ENCODE results near the gene PIR. TPM values are rescaled to one million over a fixed set of nuclear protein-coding genes. Genes with fewer than 3 reads are reported as not detected.

The PIR gene
- total RNA-seq, 1 donor from 2014 or later = 47.3 TPM

DNA sequence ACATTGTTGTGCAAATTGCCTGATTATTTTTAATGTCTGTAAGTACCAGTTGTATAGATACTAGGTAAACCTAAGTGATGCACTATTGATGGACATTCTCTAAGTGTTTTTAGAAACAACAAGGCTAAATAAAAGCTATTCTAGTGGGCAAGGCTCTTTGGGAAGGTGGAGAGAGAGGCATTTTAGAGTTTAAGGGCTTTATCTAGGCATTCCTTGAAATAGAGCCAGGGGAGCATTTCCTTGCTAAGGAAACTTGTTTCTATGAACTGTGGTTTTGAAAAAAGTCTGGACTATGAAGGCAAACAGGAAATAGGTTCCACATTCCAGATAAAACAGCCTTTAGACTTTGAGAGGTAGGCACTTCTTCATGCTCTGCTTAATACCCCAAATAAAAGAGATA, 31.3 kb upstream of the PIR start:
- H3K4me3 Mint-ChIP-seq (ENCODE audit: unreplicated experiment) = no peak overlapping the region
- H3K4me1 Mint-ChIP-seq (ENCODE audit: unreplicated experiment) = peaks cover 26% of the 10 kb centered on the region
- peaks cover 2% of the 10 kb centered on the region for H3K27me3 Mint-ChIP-seq (ENCODE audit: unreplicated experiment)
- no peak for DNase-seq (ENCODE audit: low spot score)
- peak overlapping the region; percentile 78 for H3K27ac Mint-ChIP-seq (ENCODE audit: unreplicated experiment)
- TF ChIP-seq, protein P1, sequence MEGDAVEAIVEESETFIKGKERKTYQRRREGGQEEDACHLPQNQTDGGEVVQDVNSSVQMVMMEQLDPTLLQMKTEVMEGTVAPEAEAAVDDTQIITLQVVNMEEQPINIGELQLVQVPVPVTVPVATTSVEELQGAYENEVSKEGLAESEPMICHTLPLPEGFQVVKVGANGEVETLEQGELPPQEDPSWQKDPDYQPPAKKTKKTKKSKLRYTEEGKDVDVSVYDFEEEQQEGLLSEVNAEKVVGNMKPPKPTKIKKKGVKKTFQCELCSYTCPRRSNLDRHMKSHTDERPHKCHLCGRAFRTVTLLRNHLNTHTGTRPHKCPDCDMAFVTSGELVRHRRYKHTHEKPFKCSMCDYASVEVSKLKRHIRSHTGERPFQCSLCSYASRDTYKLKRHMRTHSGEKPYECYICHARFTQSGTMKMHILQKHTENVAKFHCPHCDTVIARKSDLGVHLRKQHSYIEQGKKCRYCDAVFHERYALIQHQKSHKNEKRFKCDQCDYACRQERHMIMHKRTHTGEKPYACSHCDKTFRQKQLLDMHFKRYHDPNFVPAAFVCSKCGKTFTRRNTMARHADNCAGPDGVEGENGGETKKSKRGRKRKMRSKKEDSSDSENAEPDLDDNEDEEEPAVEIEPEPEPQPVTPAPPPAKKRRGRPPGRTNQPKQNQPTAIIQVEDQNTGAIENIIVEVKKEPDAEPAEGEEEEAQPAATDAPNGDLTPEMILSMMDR (IDR thresholded peaks at IDR 0.05; ENCODE audit: unreplicated experiment) = no peak
- H3K36me3 Mint-ChIP-seq (ENCODE audit: low read depth, unreplicated experiment) = no peaks in the 10 kb centered on the region
- no peaks in the 10 kb centered on the region for H3K9me3 Mint-ChIP-seq (ENCODE audit: unreplicated experiment)

DNA sequence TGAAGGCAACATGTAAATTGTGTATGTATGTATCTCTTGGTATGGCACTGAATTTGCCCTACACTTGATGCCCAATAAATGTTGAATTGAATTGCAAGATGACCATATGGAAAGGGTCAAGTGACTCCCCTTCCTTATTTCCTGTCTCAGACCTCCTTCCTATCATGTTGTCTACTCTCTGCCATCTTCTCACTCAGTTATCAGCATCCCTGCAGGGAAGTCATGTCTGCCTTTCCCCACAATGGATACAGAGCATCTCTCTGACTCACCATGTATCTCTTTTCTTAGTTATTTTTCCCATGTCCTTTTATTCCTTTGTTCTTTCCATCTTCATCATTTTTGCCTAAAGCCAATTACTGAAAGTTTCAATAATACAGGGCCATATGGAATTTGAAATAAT, 30.0 kb upstream of the PIR start:
- no peaks in the 10 kb centered on the region for H3K9me3 Mint-ChIP-seq (ENCODE audit: unreplicated experiment)

DNA sequence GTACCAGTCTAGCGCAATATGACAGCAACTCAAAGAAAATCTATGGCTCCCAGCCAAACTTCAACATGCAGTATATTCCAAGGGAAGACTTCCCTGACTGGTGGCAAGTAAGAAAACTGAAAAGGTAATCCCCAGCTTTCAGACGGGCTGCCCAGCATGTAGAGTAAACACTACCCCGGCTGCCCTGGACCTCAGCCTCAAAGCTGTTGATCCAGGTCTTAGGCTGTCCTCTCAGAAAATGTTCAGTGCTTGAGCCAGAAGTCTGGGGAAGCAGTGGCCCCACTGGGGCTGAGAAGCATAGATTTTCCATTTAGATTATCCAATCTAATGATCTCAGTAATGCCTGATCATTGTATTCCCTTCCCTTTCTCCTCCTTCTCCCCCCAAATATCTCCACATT, 29.3 kb upstream of the PIR start:
- no peaks in the 10 kb centered on the region for H3K36me3 Mint-ChIP-seq (ENCODE audit: low read depth, unreplicated experiment)
- no peak overlapping the region for H3K27ac Mint-ChIP-seq (ENCODE audit: unreplicated experiment)
- DNase-seq (ENCODE audit: low spot score) = no peak
- no peaks in the 10 kb centered on the region for H3K9me3 Mint-ChIP-seq (ENCODE audit: unreplicated experiment)
- peaks cover 26% of the 10 kb centered on the region for H3K4me1 Mint-ChIP-seq (ENCODE audit: unreplicated experiment)
- TF ChIP-seq, protein P1 (IDR thresholded peaks at IDR 0.05; ENCODE audit: unreplicated experiment) = no peak
- H3K27me3 Mint-ChIP-seq (ENCODE audit: unreplicated experiment) = peaks cover 2% of the 10 kb centered on the region
- no peak overlapping the region for H3K4me3 Mint-ChIP-seq (ENCODE audit: unreplicated experiment)

More for the DNA sequence above, 30.0 kb upstream of the PIR start:
- Mint-ChIP-seq H3K36me3 (ENCODE audit: low read depth, unreplicated experiment) (no peaks in the 10 kb centered on the region), H3K4me3 (ENCODE audit: unreplicated experiment) (no peak overlapping the region), H3K4me1 (ENCODE audit: unreplicated experiment) (peaks cover 26% of the 10 kb centered on the region), H3K27ac (ENCODE audit: unreplicated experiment) (no peak overlapping the region), H3K27me3 (ENCODE audit: unreplicated experiment) (peaks cover 2% of the 10 kb centered on the region)
- DNase-seq (ENCODE audit: low spot score) = no peak
- TF ChIP-seq, protein P1 (IDR thresholded peaks at IDR 0.05; ENCODE audit: unreplicated experiment) = no peak

DNA sequence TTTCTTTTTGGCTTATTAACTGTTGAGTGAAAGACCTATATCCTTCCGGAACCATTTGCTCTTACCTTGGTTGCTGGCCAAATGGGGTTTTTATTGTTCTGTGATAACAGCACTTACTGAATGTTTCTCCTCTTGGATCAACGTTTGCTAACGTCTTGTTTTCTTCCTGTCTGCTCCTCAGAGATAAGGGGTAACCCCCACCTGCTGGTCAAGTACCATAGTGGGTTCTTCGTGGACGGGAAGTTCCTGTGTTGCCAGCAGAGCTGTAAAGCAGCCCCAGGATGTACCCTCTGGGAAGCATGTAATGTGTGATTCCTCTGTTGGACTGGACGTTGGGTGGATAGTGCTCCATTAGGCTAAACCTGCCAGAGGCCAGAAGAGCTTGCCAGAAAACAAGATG, 22.8 kb upstream of the PIR start:
- Mint-ChIP-seq H3K36me3 (ENCODE audit: low read depth, unreplicated experiment) (no peaks in the 10 kb centered on the region), H3K27ac (ENCODE audit: unreplicated experiment) (peak overlapping the region; percentile 94), H3K9me3 (ENCODE audit: unreplicated experiment) (no peaks in the 10 kb centered on the region), H3K4me3 (ENCODE audit: unreplicated experiment) (no peak overlapping the region), H3K27me3 (ENCODE audit: unreplicated experiment) (no peaks in the 10 kb centered on the region), H3K4me1 (ENCODE audit: unreplicated experiment) (peaks cover 21% of the 10 kb centered on the region)
- TF ChIP-seq, protein P1 (IDR thresholded peaks at IDR 0.05; ENCODE audit: unreplicated experiment) = no peak
- peak; percentile 16 for DNase-seq (ENCODE audit: low spot score)

DNA sequence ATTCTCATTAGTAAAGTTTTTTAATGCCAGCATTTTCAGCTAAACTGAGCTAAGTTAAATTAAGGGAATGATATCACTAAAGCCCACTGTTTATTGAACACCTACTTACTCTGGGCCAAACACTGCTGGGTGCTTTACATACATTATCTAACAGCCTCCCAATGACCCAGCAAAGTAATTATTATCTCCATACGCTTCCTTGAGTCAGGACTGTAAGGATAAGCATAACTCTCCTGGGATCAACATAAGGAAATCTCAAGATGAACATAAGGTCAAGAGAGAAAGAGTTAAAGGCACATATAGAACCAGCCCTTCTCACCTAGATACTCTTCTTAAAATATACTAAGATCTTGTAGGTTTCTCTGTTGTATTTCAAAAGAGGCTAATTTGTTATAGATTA, 21.1 kb upstream of the PIR start:
- Mint-ChIP-seq H3K9me3 (ENCODE audit: unreplicated experiment) (no peaks in the 10 kb centered on the region), H3K36me3 (ENCODE audit: low read depth, unreplicated experiment) (no peaks in the 10 kb centered on the region), H3K27me3 (ENCODE audit: unreplicated experiment) (no peaks in the 10 kb centered on the region), H3K4me1 (ENCODE audit: unreplicated experiment) (peaks cover 22% of the 10 kb centered on the region), H3K27ac (ENCODE audit: unreplicated experiment) (no peak overlapping the region), H3K4me3 (ENCODE audit: unreplicated experiment) (no peak overlapping the region)
- TF ChIP-seq, protein P1 (IDR thresholded peaks at IDR 0.05; ENCODE audit: unreplicated experiment) = no peak
- no peak for DNase-seq (ENCODE audit: low spot score)

Measured in endothelial cell (in vitro differentiated cells).